Liver (tissue), 9 donors: ENCODE data around the gene ADAM30. TPM values are rescaled to one million over a fixed set of nuclear protein-coding genes. Genes with fewer than 3 reads are reported as not detected.

ENCODE experiments used
- DNase-seq: peaks from one replicate; pipeline ENCODE4 v3.0.0-alpha.2; 2017; ENCODE audit warnings: low spot score
- H3K27ac ChIP-seq, 2 donors: one replicate each; pipeline ENCODE4 v1.7.0; 2013; ENCODE audit warnings: inconsistent platforms in 2 of 2, low read length in 2 of 2, control low read depth in 1 of 2, low read depth in 1 of 2, mild to moderate bottlenecking in 1 of 2
- H3K27me3 ChIP-seq, 4 donors: one replicate each; pipeline versions ENCODE4 v1.6.1 to v1.7.0; 2013; ENCODE audit warnings: low read length in 3 of 4, inconsistent platforms in 1 of 4, mild to moderate bottlenecking in 1 of 4, moderate library complexity in 1 of 4; ENCODE audit not compliant: control insufficient read depth in 4 of 4, insufficient read depth in 4 of 4
- H3K36me3 ChIP-seq, 4 donors: one replicate each; pipeline versions ENCODE4 v1.6.1 to v1.7.0; 2013; ENCODE audit warnings: low read length in 3 of 4, mild to moderate bottlenecking in 3 of 4, low read depth in 1 of 4, moderate library complexity in 1 of 4; ENCODE audit not compliant: control insufficient read depth in 4 of 4, insufficient read depth in 3 of 4
- H3K4me1 ChIP-seq, 4 donors: one replicate each; pipeline versions ENCODE4 v1.6.1 to v1.7.0; 2013; ENCODE audit warnings: low read length in 3 of 4, mild to moderate bottlenecking in 3 of 4, moderate library complexity in 1 of 4; ENCODE audit not compliant: control insufficient read depth in 4 of 4, insufficient read depth in 4 of 4
- H3K4me3 ChIP-seq, 3 donors: one replicate each; pipeline versions ENCODE4 v1.6.1 to v1.7.0; 2013; ENCODE audit warnings: low read length in 3 of 3, control low read depth in 1 of 3, low read depth in 1 of 3, mild to moderate bottlenecking in 1 of 3
- H3K9ac ChIP-seq, 2 donors: one replicate each; pipeline ENCODE4 v1.7.0; 2013; ENCODE audit warnings: low read length in 2 of 2, mild to moderate bottlenecking in 2 of 2, moderate library complexity in 2 of 2, control low read depth in 1 of 2, low read depth in 1 of 2
- H3K9me3 ChIP-seq, 4 donors: one replicate each; pipeline versions ENCODE4 v1.6.1 to v1.7.0; 2013; ENCODE audit warnings: low read length in 3 of 4; ENCODE audit not compliant: control insufficient read depth in 4 of 4
- CTCF ChIP-seq: fragments of 150-350 bp; IDR thresholded peaks from 2 replicates; pipeline ENCODE4 v1.5.1; 2017; ENCODE audit warnings: improper control_type of control experiment, low read depth, low read length; ENCODE audit not compliant: missing input control
- EGR1 ChIP-seq, 2 donors: IDR thresholded peaks; 2 replicates each; pipeline ENCODE4 v1.6.1; 2016 to 2018; ENCODE audit warnings: antibody characterized with exemption in 2 of 2, low read depth in 2 of 2
- FOXA1 ChIP-seq: IDR thresholded peaks from 2 replicates; pipeline ENCODE4 v1.6.1; 2016; ENCODE audit warnings: antibody characterized with exemption
- GABPA ChIP-seq, 2 donors: IDR thresholded peaks in 1 of 2; conservative IDR thresholded peaks in 1 of 2; 2 replicates each; pipeline ENCODE4 v1.6.1; 2016; ENCODE audit warnings: antibody characterized with exemption in 2 of 2, mild to moderate bottlenecking in 1 of 2, moderate library complexity in 1 of 2
- HNF4A ChIP-seq, 2 donors: conservative IDR thresholded peaks; 2 replicates each; pipeline ENCODE4 v1.6.1; 2016; ENCODE audit warnings: antibody characterized with exemption in 2 of 2, mild to moderate bottlenecking in 2 of 2
- HNF4G ChIP-seq: IDR thresholded peaks from 2 replicates; pipeline ENCODE4 v1.6.1; 2016; ENCODE audit warnings: antibody characterized with exemption
- JUND ChIP-seq, 2 donors: IDR thresholded peaks; 2 replicates each; pipeline ENCODE4 v1.6.1; 2016; ENCODE audit warnings: antibody characterized with exemption in 2 of 2
- MAX ChIP-seq: IDR thresholded peaks from 2 replicates; pipeline ENCODE4 v1.6.1; 2016; ENCODE audit warnings: antibody characterized with exemption
- RAD21 ChIP-seq, 2 donors: IDR thresholded peaks; 2 replicates each; pipeline ENCODE4 v1.6.1; 2016; ENCODE audit warnings: antibody characterized with exemption in 2 of 2, mild to moderate bottlenecking in 2 of 2
- SP1 ChIP-seq: IDR thresholded peaks from 2 replicates; pipeline ENCODE4 v1.6.1; 2018; ENCODE audit warnings: antibody characterized with exemption, mild to moderate bottlenecking
- TAF1 ChIP-seq: conservative IDR thresholded peaks from 2 replicates; pipeline ENCODE4 v1.6.1; 2016; ENCODE audit warnings: antibody characterized with exemption, mild to moderate bottlenecking
- YY1 ChIP-seq: IDR thresholded peaks from 2 replicates; pipeline ENCODE4 v1.6.1; 2016; ENCODE audit warnings: antibody characterized with exemption, mild to moderate bottlenecking
- WGBS: extraction: QIAGEN DNeasy Blood & Tissue Kit; methylation state at CpG from one replicate; pipeline ENCODE4 v1.1.7; 2013; 5-methylcytosine and 5-hydroxymethylcytosine counted together
- polyA plus RNA-seq, 2 donors: library from polyadenylated mRNA; stranded (reverse) in 1 of 2; unstranded in 1 of 2; fragments of 200-250 nt in 1 of 2; fragments of >200 nt in 1 of 2; fragmentation: Nextera tagmentation in 1 of 2; extraction: Ambion mirVana in 1 of 2; gene quantifications; one replicate each; pipeline versions ENCODE4 v1.2.1 to v1.2.3, GENCODE V29; 2013 to 2015
- total RNA-seq, 2 donors: library from RNA; depleted of rRNA; stranded (reverse); fragments of >200 nt; gene quantifications; one replicate each; pipeline ENCODE4 v1.2.3, GENCODE V29; 2014
- TF ChIP-seq, protein P1 (sequence below): IDR thresholded peaks from 2 replicates; pipeline ENCODE4 v1.6.1; 2016; ENCODE audit warnings: antibody characterized with exemption, mild to moderate bottlenecking
- TF ChIP-seq, protein P2 (sequence below): IDR thresholded peaks from 2 replicates; pipeline ENCODE4 v1.6.1; 2016; ENCODE audit warnings: antibody characterized with exemption
- TF ChIP-seq, protein P3 (sequence below): IDR thresholded peaks from 2 replicates; pipeline ENCODE4 v1.6.1; 2016; ENCODE audit warnings: antibody characterized with exemption
- donor health status: healthy.
- donor health status: healthy.
- donor health status: healthy.
- donor health status: healthy.
- donor health status: healthy.

ADAM30 gene
- total and polyA plus RNA-seq, 4 donors: not detected

- H3K27me3 ChIP-seq: no peaks in the 10 kb centered on the region
- DNase-seq: no peak
- H3K9ac ChIP-seq: no peak overlapping the region
- H3K36me3 ChIP-seq: no peaks in the 10 kb centered on the region
- H3K9me3 ChIP-seq: no peaks in the 10 kb centered on the region
- H3K4me1 ChIP-seq: peaks cover 0 to 3% (median 0%) of the 10 kb centered on the region in 4 donors
- WGBS: 83% methylated on average over 5 of the region's 5 CpGs
- TF ChIP-seq, protein P1, sequence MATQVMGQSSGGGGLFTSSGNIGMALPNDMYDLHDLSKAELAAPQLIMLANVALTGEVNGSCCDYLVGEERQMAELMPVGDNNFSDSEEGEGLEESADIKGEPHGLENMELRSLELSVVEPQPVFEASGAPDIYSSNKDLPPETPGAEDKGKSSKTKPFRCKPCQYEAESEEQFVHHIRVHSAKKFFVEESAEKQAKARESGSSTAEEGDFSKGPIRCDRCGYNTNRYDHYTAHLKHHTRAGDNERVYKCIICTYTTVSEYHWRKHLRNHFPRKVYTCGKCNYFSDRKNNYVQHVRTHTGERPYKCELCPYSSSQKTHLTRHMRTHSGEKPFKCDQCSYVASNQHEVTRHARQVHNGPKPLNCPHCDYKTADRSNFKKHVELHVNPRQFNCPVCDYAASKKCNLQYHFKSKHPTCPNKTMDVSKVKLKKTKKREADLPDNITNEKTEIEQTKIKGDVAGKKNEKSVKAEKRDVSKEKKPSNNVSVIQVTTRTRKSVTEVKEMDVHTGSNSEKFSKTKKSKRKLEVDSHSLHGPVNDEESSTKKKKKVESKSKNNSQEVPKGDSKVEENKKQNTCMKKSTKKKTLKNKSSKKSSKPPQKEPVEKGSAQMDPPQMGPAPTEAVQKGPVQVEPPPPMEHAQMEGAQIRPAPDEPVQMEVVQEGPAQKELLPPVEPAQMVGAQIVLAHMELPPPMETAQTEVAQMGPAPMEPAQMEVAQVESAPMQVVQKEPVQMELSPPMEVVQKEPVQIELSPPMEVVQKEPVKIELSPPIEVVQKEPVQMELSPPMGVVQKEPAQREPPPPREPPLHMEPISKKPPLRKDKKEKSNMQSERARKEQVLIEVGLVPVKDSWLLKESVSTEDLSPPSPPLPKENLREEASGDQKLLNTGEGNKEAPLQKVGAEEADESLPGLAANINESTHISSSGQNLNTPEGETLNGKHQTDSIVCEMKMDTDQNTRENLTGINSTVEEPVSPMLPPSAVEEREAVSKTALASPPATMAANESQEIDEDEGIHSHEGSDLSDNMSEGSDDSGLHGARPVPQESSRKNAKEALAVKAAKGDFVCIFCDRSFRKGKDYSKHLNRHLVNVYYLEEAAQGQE: no peak
- no peak for TF ChIP-seq RAD21 (IDR thresholded peaks at IDR 0.05)
- TF ChIP-seq SP1: no peak
- no peak for TF ChIP-seq CTCF
- TF ChIP-seq, protein P2, sequence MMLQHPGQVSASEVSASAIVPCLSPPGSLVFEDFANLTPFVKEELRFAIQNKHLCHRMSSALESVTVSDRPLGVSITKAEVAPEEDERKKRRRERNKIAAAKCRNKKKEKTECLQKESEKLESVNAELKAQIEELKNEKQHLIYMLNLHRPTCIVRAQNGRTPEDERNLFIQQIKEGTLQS: no peak
- TF ChIP-seq EGR1 (IDR thresholded peaks at IDR 0.05; ENCODE audit: low read depth in 2 of 2): no peak
- TF ChIP-seq HNF4A (conservative IDR thresholded peaks at IDR 0.05): no peak
- no peak for TF ChIP-seq FOXA1
- no peak for TF ChIP-seq JUND (IDR thresholded peaks at IDR 0.05)
- TF ChIP-seq, protein P3, sequence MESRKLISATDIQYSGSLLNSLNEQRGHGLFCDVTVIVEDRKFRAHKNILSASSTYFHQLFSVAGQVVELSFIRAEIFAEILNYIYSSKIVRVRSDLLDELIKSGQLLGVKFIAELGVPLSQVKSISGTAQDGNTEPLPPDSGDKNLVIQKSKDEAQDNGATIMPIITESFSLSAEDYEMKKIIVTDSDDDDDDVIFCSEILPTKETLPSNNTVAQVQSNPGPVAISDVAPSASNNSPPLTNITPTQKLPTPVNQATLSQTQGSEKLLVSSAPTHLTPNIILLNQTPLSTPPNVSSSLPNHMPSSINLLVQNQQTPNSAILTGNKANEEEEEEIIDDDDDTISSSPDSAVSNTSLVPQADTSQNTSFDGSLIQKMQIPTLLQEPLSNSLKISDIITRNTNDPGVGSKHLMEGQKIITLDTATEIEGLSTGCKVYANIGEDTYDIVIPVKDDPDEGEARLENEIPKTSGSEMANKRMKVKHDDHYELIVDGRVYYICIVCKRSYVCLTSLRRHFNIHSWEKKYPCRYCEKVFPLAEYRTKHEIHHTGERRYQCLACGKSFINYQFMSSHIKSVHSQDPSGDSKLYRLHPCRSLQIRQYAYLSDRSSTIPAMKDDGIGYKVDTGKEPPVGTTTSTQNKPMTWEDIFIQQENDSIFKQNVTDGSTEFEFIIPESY: no peak
- no peak for TF ChIP-seq HNF4G
- no peak for TF ChIP-seq TAF1
- no peak for TF ChIP-seq MAX
- TF ChIP-seq GABPA (IDR thresholded peaks at IDR 0.05 in 1 of 2, conservative IDR thresholded peaks at IDR 0.05 in 1 of 2): no peak
- TF ChIP-seq YY1: no peak
- no peak overlapping the region for H3K4me3 ChIP-seq
- H3K27ac ChIP-seq: no peak overlapping the region
Observed at GRCh38 chr1:119882132-119883049, 13.9 kb downstream of the ADAM30 start.
